Subcutaneous adipose tissue (tissue), 4 donors: ENCODE data around the gene LRR1. TPM values are rescaled to one million over a fixed set of nuclear protein-coding genes. Genes with fewer than 3 reads are reported as not detected.

Experiments used
- CTCF ChIP-seq: fragments of 450-650 bp; IDR thresholded peaks from one replicate; pipeline ENCODE4 v1.5.1; 2016; ENCODE audit warnings: low read depth, mild to moderate bottlenecking, control low read depth, antibody characterized with exemption, moderate library complexity
- total RNA-seq, 4 donors: library from RNA; depleted of rRNA; stranded (reverse); fragments of >200 nt; gene quantifications; one replicate each; pipeline ENCODE4 v1.1.0, GENCODE V29; 2016

Gene LRR1
- total RNA-seq, 4 donors from 2014 or later: 6.6 to 12.6 (median 11.7) TPM

GRCh38 chr14:49615776-49616175, 17.0 kb downstream of the LRR1 start:
- TF ChIP-seq CTCF: no peak

- no peak for TF ChIP-seq CTCF
Measured at GRCh38 chr14:49617852-49618519, 19.2 kb downstream of the LRR1 start.

GRCh38 chr14:49619730-49620129, 21.0 kb downstream of the LRR1 start:
- no peak for TF ChIP-seq CTCF

GRCh38 chr14:49620182-49621113, 21.7 kb downstream of the LRR1 start, which contains the start of the genes MGAT2 and RPL36AL:
TSS of gene MGAT2 (plus strand) at chr14:49620799. CDS start at chr14:49621269, 470 bp downstream.
TSS of gene RPL36AL (minus strand) at chr14:49620626. CDS start at chr14:49619104, 1,522 bp downstream.
- no peak for TF ChIP-seq CTCF

GRCh38 chr14:49621114-49621881, 22.6 kb downstream of the LRR1 start:
- TF ChIP-seq CTCF: no peak

- TF ChIP-seq CTCF: no peak
Measured at GRCh38 chr14:49622022-49622607, 23.4 kb downstream of the LRR1 start.
